NCI-H526 (cell line): Measurements from ENCODE around the gene BDNF.
"Not testable (repeated sequence)": the region's sequence is repeated elsewhere in the genome, so short reads cannot be mapped to it uniquely, and the experiment has no call there.

Experiments
- DNase-seq, 2 experiments: peaks; one replicate each; lab custom pipeline; 2025; lab: John Stamatoyannopoulos, UW

Gene BDNF

DNA sequence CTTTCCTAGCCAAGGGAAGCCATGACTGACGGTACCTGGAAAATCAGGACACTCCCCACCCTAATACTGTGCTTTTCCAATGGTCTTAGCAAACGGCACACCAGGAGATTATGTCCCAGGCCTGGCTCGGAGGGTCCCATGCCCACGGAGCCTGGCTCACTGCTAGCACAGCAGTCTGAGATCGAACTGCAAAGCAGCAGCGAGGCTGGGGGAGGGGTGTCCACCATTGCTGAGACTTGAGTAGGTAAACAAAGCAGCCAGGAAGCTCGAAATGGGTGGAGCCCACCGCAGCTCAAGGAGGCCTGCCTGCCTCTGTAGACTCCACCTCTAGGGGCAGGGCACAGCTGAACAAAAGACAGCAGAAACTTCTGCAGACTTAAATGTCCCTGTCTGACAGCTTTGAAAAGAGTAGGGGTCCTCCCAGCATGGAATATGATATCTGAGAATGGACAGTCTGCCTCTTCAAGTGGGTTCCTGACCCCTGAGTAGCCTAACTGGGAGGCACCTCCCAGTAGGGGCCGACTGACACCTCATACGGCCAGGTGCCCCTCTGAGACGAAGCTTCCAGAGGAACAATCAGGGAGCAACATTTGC is 34.6 kb downstream of the BDNF start:
- not testable (repeated sequence) for DNase-seq

DNA sequence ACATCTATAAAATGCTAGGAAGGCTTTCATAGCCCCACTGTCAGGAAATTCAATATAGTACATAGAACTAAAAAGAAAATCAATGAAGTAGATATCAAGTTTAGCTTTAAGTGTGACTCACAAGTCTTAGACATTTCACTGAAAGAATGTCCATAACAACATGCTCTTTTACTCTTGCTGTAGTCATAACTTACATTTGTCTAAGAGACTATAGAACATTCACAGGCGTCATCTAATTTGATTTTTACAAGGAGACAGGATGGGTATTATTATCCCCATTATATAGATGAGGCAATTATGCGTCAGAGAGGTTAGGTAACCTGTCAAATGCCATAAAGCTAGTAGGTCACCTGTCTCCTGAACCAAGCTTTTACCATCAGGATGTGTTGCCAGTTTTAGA is 36.9 kb downstream of the BDNF start:
- DNase-seq = no peak

DNA sequence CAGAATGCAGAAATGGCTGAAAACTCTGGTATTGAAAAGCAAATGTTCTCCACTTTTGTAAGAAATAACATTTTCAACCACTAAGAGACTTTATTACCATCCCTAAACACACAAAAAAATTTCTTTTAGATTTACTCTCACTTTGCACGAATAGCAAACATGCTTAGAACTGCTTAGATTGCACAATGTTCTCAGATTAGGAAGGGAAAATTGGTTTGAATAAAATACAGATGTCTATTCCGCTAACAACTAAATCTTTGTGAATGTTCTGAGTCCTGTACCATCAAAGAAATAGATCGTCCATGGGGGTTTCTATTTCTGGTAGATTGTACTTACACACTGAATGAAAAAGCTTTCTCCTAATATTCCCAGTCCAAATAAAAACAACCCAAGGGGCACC is 40.1 kb downstream of the BDNF start:
- DNase-seq = no peak

DNA sequence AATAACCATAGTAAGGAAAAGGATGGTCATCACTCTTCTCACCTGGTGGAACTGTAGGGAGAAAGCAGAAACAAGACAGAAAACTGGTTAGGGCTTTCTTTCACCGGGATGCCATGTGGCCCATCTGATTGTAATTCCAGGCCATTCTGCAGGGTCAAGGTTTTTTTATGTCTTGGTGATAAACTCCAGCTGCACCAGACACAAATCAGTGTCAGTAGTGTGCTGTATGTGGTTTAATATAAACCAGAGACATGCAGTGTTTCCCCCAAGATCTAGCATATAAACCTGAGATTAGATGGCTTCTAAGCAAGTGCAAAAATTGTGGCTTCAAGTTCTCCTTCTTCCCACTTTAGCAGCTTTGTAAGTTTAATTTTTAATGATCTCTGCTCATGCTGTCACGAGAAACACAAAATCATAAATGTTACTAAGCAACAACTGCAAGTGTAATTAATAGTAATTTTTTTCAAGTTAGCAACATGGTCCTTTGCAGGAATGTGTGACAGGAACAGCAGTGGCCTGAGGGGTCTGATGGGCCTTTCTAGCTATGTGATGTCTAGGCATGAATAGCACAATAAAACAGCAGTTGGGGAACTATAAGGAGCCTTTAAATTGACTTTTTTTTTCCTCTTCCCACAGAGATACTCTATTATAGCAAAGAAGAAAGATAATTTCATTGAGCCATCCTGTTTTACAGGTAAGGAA is 41.6 kb downstream of the BDNF start:
- no peak for DNase-seq

GRCh38 chr11:27656806-27657483 is 43.3 kb downstream of the BDNF start:
- DNase-seq = no peak

GRCh38 chr11:27656320-27656719 is 43.9 kb downstream of the BDNF start:
- DNase-seq = no peak

- no peak for DNase-seq
These were observed 46.1 kb downstream of the BDNF start for GRCh38 chr11:27653990-27654758.

GRCh38 chr11:27651711-27652110 is 48.5 kb downstream of the BDNF start:
- DNase-seq = no peak

- no peak for DNase-seq
These were observed 49.3 kb downstream of the BDNF start for GRCh38 chr11:27650988-27651387.

- no peak for DNase-seq
These were observed 50.5 kb downstream of the BDNF start for GRCh38 chr11:27649800-27650199.

DNA sequence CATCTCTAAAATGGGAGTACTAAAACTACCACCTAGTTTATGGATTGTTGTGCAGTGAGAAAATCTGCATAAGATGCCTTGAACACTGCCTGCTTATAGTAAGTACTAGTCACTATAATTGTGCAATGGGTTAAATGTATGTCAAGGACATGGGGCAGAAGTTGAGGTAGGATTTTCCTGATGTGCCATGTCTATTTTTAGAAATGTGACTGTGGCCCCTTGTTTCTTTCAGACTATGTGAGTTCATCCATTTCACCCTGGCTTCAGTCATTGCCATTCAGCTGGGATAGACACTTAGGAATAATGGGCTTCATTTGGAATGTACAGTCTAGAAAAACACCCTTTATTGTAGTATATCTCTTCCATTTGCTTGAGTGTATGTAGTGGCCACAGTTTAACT is 51.4 kb downstream of the BDNF start:
- DNase-seq = no peak

DNA sequence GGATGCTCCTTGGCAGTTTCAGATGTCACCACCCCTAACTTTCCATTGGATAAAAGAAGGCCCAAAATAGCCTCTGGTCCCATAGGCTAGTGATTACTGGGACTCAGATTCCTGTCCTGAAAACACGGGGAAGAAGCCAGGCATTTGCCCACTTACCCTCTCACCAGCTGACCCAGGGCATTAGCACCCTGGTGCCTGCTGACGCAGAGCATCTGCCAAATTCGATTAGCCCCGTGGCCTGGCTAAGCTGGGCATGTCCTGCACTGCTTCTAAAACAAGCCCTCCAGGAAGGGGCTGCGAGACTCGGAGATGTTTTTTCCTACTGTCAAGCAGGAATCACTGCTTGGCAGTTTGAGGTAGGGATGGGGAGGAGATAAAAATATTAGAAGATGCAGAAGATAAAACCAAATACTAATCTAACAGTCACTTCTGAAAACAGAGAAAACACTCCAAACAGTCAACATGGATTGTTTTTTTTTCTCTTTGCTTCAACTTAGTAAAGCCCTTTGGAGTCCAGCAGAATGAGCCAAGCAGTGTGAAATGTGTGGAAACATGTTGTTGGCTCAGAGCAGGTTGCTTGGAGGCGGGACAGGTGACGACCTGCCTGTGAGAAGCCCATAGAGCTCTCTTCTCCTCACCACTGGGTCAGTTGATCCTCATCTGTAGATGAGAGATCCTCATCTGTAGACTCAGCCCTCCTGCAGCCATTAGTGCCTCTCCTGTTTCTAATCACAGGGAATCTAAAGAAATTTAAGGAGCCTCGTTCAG is 54.0 kb downstream of the BDNF start:
- DNase-seq = no peak

GRCh38 chr11:27642954-27643353 is 57.3 kb downstream of the BDNF start:
- DNase-seq = no peak

DNA sequence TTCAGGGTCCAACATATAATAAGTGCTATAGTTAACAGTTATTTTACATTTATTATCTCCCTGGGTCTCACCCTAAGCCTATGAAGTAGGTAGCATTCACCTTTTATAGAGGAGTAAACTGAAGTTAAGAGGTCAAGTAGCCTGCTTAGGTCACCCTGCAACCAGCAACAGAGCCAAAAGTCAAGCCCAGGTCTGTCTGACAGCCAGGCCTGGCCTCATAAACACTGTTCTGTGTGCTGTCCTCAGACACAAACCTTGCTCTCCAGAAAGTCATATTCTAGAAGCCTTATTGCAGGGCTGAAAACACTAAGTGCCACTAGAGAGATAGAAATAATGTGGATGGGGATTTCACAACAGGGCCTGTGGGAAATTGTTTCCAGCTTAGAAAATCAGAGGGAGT is 59.3 kb downstream of the BDNF start:
- no peak for DNase-seq

DNA sequence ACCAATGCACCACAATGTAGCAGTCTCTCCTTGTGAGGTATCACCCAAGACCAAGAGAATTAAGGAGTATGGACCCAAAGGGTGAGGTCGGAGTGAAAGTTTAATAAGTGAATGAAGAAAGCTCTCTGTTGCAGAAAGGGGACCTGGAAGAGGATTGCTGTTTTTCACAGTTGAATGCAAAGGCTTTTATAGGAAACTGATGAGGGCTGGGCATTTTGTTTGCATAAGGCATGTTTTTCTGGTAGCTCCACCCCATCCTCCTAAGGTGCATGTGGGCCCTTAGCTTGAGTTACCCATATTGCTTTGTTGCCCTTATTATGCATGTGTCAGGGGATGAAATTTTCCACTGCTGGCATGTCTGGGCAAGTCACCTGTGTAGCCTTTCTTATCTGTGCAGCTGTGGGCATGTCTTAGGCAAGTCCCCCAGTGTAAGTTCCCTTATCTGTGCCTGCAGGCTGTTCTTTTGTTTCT is 64.7 kb downstream of the BDNF start:
- peak; percentile 54 to 55 for DNase-seq

DNA sequence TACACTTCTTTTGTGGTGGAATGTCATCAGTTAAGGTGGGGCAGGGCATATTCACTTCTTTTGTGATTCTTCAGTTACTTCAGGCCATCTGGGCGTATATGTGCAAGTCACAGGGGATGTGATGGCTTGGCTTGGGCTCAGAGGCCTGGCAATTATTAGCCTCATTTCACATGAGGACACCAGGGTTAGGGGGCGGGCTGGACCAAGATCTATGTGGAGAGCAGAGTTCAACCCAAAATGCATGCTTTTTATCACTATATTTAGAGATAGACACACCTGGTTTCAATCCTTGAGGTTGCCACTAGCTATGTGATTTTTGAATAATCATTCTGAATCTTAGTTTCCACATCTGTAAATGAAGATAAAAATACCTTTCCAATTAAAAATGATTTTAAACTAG is 65.5 kb downstream of the BDNF start:
- DNase-seq = not testable (repeated sequence)

DNA sequence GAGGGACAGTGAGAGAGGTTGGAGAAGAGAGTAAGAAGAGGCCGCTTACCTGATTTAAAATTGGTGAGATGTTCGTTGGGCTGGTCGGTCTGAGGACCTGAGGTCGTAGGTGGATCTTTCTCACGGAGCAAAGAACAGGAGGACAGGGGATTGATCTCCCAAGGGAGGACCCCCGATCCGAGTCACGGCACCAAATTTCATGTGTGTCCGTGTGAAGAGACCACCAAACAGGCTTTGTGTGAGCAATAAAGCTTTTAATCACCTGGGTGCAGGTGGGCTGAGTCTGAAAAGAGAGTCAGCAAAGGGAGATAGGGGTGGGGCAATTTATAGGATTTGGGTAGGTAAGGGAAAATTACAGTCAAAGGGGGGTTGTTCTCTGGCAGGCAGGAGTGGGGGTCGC is 66.0 kb downstream of the BDNF start:
- not testable (repeated sequence) for DNase-seq

DNA sequence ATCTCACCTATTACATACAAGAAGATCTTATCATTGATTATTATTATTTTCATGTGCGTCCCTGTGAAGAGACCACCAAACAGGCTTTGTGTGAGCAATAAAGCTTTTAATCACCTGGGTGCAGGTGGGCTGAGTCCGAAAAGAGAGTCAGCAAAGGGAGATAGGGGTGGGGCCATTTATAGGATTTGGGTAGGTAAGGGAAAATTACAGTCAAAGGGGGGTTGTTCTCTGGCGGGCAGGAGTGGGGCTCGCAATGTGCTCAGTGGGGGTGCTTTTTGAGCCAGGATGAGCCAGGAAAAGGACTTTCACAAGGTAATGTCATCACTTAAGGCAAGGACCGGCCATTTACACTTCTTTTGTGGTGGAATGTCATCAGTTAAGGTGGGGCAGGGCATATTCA is 71.2 kb downstream of the BDNF start:
- not testable (repeated sequence) for DNase-seq

- no peak for DNase-seq
These were observed 72.3 kb downstream of the BDNF start for GRCh38 chr11:27627979-27628378.

DNA sequence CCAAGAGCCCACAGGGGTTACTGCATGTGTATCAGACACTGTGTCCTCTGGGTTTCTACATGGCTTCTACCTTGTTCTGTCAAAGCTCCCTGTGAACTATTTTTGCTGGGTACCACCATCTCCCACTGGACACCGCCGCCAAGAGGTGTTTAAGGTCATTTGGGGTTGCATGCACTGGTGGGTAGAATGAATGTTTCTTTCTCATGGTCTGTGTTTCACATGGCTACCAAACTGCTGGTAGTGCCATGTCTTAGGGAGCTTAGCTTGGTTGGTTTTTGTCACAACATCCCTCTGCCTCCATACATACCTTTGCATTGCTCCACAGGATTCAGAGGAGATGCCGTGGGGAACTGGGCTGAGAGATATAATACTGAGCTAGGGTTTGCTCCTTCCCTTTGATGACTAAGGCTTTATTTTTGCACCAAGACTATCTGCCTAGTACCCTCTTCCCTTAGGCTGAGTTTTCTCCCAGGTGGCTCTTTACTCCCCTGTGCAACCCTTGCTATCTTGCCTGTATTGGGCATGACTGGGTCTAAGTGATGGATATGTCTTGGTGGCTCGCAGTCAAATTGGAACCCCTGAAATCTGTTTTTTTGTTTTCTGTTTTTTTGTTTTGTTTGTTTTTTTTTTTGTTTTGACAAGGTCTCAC is 73.2 kb downstream of the BDNF start:
- no peak for DNase-seq

- peak; percentile 21 to 48 for DNase-seq
These were observed 73.9 kb downstream of the BDNF start for GRCh38 chr11:27626269-27626937.
